HK-2 (cell line): ENCODE measurements around the gene PTPN3.
"Not testable (repeated sequence)": the region's sequence is repeated elsewhere in the genome, so short reads cannot be mapped to it uniquely, and the experiment has no call there.

Experiments used
- DNase-seq: peaks from one replicate; pipeline ENCODE4 v3.0.0-alpha.2; 2018; ENCODE audit not compliant: unreplicated experiment

PTPN3 gene, protein sequence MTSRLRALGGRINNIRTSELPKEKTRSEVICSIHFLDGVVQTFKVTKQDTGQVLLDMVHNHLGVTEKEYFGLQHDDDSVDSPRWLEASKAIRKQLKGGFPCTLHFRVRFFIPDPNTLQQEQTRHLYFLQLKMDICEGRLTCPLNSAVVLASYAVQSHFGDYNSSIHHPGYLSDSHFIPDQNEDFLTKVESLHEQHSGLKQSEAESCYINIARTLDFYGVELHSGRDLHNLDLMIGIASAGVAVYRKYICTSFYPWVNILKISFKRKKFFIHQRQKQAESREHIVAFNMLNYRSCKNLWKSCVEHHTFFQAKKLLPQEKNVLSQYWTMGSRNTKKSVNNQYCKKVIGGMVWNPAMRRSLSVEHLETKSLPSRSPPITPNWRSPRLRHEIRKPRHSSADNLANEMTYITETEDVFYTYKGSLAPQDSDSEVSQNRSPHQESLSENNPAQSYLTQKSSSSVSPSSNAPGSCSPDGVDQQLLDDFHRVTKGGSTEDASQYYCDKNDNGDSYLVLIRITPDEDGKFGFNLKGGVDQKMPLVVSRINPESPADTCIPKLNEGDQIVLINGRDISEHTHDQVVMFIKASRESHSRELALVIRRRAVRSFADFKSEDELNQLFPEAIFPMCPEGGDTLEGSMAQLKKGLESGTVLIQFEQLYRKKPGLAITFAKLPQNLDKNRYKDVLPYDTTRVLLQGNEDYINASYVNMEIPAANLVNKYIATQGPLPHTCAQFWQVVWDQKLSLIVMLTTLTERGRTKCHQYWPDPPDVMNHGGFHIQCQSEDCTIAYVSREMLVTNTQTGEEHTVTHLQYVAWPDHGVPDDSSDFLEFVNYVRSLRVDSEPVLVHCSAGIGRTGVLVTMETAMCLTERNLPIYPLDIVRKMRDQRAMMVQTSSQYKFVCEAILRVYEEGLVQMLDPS

GRCh38 chr9:109498195-109499092, at the start of gene PTPN3:
TSS of gene PTPN3 (minus strand) at chr9:109498307. CDS start at chr9:109463434, 34,873 bp downstream.
- DNase-seq: peak; percentile 41

- not testable (repeated sequence) for DNase-seq
Measured at GRCh38 chr9:109544954-109545353, 46.8 kb upstream of the PTPN3 start.

DNA sequence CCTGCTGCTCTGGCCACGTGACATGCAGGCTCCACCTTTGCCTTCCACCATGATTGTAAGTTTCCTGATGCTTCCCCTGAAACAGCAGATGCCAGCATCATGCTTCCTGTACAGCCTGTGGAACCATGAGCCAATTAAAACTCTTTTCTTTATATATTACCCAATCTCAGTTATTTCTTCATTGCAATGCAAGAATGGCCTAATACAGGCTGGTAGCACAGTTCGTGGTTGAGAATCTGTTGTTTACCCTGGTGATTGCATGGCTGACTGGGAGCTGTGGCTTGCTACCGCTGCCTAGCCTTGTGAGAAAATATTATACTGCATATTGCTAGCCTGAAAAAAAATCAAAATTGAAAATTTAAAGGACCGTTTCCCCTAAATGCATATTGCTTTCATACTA, 44.8 kb upstream of the PTPN3 start:
- no peak for DNase-seq

- DNase-seq: no peak
Measured at GRCh38 chr9:109538346-109538745, 40.2 kb upstream of the PTPN3 start.

DNA sequence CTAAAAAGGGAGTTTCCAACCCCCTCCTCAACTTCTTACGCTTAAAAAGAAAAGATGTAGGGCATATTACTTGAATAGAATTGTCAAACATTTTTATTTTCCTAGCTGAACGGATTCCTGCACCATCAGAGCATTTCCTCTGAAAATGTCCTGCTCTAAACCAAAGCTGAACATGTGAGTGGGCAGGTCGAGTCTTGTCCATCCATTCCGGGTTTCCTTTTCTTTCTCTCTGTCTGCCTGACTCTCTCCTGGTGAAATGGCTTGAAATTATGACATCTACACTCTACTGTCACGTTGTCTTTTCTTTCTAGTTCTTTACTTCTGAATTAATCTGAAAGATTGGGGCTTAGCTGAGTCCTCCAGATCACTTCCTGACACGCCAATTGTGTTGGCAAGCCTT, 39.2 kb upstream of the PTPN3 start:
- no peak for DNase-seq

- DNase-seq: no peak
Measured at GRCh38 chr9:109536859-109537258, 38.8 kb upstream of the PTPN3 start.

DNA sequence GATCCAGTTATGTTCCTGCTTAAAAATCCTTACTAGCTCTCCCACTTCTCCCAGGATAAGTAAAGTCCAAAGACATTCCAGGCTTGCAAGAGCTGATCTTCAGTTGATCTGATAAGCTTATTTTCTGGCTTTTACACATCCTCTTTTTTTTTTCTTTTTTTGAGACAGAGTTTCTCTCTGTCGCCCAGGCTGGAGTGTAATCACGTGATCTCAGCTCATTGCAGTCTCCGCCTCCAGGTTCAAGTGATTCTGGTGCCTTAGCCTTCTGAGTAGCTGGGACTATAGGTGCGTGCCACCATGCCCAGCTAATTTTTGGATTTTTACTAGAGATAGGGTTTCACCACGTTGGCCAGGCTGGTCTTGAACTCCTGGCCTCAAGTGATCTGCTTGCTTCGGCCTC, 37.3 kb upstream of the PTPN3 start:
- DNase-seq: no peak

DNA sequence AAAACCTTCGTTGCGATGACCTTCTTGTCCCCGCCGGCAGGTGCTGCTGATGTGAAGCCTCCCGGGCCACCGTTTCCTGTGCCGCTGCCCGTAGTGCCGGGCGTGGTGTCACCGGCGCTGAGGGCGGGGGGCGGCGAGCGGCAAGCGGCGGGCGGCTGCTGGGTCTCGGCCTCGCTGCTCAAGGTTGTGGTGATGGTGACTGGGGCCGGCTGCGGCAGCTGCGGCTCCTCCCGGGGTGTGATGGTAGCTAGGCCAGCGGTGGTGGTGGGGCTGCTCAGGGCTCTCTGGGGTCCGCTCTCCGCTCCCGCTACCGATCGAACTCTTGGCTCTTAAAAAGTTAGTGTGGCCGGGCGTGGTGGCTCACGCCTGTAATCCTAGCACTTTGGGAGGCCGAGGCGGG, 36.0 kb upstream of the PTPN3 start:
- no peak for DNase-seq

GRCh38 chr9:109532652-109533051, 34.5 kb upstream of the PTPN3 start:
- not testable (repeated sequence) for DNase-seq

- DNase-seq: no peak
Measured at GRCh38 chr9:109522106-109522505, 24.0 kb upstream of the PTPN3 start.

DNA sequence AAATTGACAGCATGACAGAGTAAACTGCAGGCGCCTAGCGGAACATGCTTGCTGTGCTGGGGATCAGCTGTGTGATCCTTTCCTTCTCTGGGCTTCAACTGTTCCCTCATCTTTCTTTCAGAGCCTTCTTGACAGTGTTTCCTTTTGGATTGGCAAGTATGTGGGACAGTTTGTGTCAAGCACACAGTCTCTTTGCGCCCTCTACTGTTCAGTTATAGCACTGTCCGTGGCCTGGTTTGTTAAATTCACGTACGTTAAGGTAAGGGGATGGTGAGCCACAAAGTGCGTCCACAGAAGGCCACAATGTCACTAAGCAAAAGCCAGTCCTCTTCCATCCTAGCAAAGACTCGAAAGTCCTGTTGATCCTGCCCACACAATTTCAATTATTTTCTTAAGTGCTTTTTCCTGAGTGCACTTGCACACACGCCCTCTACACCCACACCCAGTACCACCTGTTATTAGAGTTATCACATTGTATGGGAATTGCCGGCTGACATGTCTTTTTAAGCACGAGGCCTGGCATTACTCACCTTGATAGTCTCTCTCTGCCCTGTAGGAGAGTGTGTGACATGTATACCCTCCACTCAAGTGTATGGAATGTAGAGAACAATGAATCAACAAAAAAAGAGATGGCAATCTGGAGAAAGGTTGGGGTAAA, 22.5 kb upstream of the PTPN3 start:
- peak; percentile 63 for DNase-seq

DNA sequence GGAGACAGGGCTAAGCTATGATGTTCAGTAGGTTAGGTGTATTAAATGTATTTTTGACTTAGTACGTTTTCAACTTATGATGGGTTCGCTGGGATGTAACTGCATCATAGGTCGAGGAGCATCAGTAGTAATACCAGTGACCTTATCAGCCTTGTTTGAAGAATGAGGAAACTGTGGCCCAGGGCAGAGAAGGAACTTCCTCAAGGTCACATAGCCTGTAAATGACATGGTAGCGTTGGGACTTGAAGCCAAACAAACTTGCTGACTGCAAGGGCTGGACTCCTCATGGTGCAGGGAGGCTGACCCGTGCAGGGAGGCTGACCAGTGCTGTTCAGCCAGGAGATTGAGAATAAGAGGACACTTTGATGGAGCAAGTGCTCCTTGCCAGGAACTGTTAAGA, 21.3 kb upstream of the PTPN3 start:
- DNase-seq: no peak

GRCh38 chr9:109518621-109519335, 20.7 kb upstream of the PTPN3 start:
- no peak for DNase-seq

DNA sequence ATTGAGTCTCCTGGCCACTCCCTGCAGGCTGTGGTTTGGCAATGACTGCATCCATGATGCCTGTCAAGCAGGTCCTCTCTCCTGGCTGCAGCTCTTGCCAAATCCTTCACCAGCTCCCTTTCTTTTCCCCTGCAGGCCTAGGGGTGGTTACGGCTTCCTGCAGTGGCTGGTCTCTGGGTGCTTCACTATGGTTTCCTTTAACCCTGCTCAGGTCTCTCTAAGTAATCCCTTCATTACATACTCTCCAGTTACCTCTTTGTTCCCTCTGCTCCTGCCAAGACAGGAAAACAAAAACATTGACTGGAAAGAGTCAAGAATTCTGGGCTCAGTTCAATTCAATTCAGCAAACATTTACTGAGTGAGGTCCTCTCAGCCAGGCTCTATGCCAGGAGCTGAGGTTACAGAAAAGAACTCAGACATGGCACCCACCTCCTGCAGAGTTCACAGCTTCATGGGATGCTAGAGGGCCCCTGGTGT, 19.8 kb upstream of the PTPN3 start:
- no peak for DNase-seq

- DNase-seq: no peak
Measured at GRCh38 chr9:109513871-109514270, 15.8 kb upstream of the PTPN3 start.

DNA sequence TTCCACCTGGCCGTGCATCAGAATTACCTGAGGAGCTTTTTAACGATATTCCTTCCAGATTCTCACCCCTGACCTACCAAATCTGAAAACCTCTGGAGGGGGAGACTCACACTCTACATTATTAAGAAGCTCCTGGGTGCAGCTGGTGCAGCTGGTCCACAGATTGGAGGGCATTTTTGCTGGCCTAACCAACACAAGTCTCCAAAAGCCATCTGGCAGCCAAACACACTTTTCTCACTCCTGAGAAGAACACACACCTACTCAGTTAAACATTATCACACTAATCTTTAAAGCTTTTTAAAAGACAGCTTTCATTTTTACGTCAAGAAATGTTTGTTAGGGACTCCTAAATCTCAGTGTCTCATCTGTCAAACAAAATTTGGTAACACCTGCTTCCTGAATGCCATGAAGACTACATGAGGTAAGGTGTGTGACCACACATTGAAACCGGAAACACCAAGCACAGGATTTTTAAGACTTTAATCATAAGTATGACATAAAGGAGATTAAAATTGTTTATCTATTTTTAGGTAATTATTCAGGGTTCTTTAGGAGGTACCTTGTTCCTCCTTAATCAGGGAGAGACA, 14.2 kb upstream of the PTPN3 start:
- DNase-seq: no peak

GRCh38 chr9:109510506-109510905, 12.4 kb upstream of the PTPN3 start:
- no peak for DNase-seq

- not testable (repeated sequence) for DNase-seq
Measured at GRCh38 chr9:109510042-109510441, 11.9 kb upstream of the PTPN3 start.

GRCh38 chr9:109509611-109510010, 11.5 kb upstream of the PTPN3 start:
- no peak for DNase-seq

DNA sequence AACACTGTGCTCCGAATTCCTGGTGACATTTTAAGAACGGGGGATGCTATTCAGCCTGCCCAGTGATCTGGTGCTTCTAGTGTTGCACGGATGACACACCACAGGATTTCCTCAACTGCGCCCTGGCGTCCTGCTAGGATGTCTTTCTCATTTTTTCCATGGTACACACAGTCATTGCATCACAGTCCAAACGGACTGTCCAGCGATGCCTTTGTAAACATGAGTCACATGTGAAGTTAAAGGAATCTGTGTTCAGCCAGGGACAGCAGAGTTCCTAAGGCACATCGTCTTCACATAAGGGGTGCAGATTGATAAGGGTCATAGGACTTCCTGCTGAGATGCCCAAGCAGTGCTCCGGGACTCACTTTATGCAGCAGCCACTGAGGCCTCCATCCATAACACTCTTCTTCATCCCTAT, 9.3 kb upstream of the PTPN3 start:
- DNase-seq: no peak
